ENCODE measurements around the gene ATAD2B. TPM values are rescaled to one million over a fixed set of nuclear protein-coding genes. Genes with fewer than 3 reads are reported as not detected.
A peak's percentile ranks its signal among the peaks of the same experiment; 100 is the strongest.

The ATAD2B gene
- total and polyA plus RNA-seq, 8 donors = 4.1 to 15.6 (median 9.3) TPM

GRCh38 chr2:23947350-23947749 lies 20.4 kb upstream of the ATAD2B start:
- no peaks in the 10 kb centered on the region for H3K36me3 ChIP-seq
- H3K27ac ChIP-seq = no peak overlapping the region
- intact Hi-C loops (cut with DNase I) = no loop called here
- FAIRE-seq = no peak
- 79% methylated on average over 2 of the region's 2 CpGs for WGBS, 2 donors
- H3K4me3 ChIP-seq = no peak overlapping the region
- H3K9me3 ChIP-seq = no peaks in the 10 kb centered on the region
- H3K4me1 ChIP-seq = no peaks in the 10 kb centered on the region
- no peak for DNase-seq
- TF ChIP-seq, protein P1, sequence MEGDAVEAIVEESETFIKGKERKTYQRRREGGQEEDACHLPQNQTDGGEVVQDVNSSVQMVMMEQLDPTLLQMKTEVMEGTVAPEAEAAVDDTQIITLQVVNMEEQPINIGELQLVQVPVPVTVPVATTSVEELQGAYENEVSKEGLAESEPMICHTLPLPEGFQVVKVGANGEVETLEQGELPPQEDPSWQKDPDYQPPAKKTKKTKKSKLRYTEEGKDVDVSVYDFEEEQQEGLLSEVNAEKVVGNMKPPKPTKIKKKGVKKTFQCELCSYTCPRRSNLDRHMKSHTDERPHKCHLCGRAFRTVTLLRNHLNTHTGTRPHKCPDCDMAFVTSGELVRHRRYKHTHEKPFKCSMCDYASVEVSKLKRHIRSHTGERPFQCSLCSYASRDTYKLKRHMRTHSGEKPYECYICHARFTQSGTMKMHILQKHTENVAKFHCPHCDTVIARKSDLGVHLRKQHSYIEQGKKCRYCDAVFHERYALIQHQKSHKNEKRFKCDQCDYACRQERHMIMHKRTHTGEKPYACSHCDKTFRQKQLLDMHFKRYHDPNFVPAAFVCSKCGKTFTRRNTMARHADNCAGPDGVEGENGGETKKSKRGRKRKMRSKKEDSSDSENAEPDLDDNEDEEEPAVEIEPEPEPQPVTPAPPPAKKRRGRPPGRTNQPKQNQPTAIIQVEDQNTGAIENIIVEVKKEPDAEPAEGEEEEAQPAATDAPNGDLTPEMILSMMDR (IDR thresholded peaks at IDR 0.05) = no peak
- H3K27me3 ChIP-seq = no peaks in the 10 kb centered on the region
- no peak for ATAC-seq

DNA sequence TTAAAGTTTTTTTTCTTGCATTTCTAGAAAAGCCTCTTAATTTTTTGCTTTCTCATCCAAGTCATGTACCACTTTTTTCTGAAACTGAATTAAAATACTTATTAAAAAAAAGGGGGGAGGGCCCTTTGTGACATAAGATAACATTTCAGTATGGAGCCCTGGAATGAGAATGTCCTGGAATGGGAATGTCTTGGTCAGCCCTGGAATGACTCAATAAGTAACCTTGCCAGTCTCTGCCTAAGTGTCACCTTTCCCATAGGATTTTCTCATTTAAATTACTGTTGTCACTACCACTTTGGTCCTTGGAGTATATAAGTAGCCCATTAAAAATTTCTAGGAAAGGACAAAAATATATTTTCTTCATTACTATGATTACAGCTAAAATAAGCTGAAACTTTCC lies 18.1 kb upstream of the ATAD2B start:
- no peak overlapping the region for H3K27ac ChIP-seq
- no peaks in the 10 kb centered on the region for H3K36me3 ChIP-seq
- ATAC-seq = no peak
- TF ChIP-seq, protein P1 (IDR thresholded peaks at IDR 0.05) = no peak
- no peaks in the 10 kb centered on the region for H3K27me3 ChIP-seq
- no peak for DNase-seq
- FAIRE-seq = no peak
- no peak overlapping the region for H3K4me3 ChIP-seq
- H3K9me3 ChIP-seq = no peaks in the 10 kb centered on the region
- peaks cover 0 to 8% (median 0%) of the 10 kb centered on the region in 3 donors for H3K4me1 ChIP-seq
- intact Hi-C loops (cut with DNase I) = no loop called here

DNA sequence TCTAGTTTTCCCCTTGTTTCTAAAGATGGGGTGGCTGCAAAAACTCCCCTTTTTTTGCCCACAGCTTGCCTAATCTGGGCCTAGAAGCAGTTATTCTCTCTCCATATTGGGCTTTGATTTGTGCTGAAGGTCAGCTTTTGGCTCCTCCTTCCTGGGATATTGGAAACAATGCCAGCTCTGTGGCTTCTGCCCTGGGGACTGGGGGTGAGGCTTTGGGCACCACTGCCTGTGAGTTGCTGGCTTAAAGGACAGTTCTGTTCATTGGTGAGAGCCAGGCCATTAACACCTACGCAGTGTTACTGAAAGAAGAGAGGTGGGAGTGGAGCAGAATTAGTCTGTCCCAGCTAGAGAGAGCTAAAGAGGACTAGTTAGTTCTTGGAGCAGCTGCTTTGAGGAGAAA lies 17.6 kb upstream of the ATAD2B start:
- H3K4me3 ChIP-seq = no peak overlapping the region
- no peaks in the 10 kb centered on the region for H3K36me3 ChIP-seq
- 63 to 83% methylated on average over 1 of the region's 1 CpG for WGBS, 2 donors
- H3K9me3 ChIP-seq = no peaks in the 10 kb centered on the region
- no peak overlapping the region for H3K27ac ChIP-seq
- ATAC-seq (no peak), DNase-seq (peak in 2 of 6 donors; percentile 12 to 29), FAIRE-seq (no peak)
- TF ChIP-seq, protein P1 (IDR thresholded peaks at IDR 0.05) = no peak
- H3K4me1 ChIP-seq = peaks cover 0 to 8% (median 0%) of the 10 kb centered on the region in 3 donors
- no peaks in the 10 kb centered on the region for H3K27me3 ChIP-seq
- intact Hi-C loops (cut with DNase I) = no loop called here

GRCh38 chr2:23943666-23944065 lies 16.7 kb upstream of the ATAD2B start:
- intact Hi-C loops (cut with DNase I) = no loop called here

GRCh38 chr2:23941644-23942043 lies 14.7 kb upstream of the ATAD2B start:
- FAIRE-seq (no peak), DNase-seq (no peak), ATAC-seq (no peak)
- intact Hi-C loops (cut with DNase I) = no loop called here
- Histone ChIP-seq H3K27me3 (no peaks in the 10 kb centered on the region), H3K27ac (no peak overlapping the region), H3K9me3 (no peaks in the 10 kb centered on the region), H3K4me3 (peak overlapping the region in 2 of 4 donors; percentile 84 to 86), H3K4me1 (peaks cover 0 to 8% (median 0%) of the 10 kb centered on the region in 3 donors), H3K36me3 (no peaks in the 10 kb centered on the region)
- WGBS, 2 donors = 66 to 68% methylated on average over 8 of the region's 8 CpGs
- TF ChIP-seq, protein P1 (IDR thresholded peaks at IDR 0.05) = no peak

More at GRCh38 chr2:23943666-23944065, 16.7 kb upstream of the ATAD2B start:
- H3K9me3 ChIP-seq = no peaks in the 10 kb centered on the region
- TF ChIP-seq, protein P1 (IDR thresholded peaks at IDR 0.05) = no peak
- H3K27me3 ChIP-seq = no peaks in the 10 kb centered on the region
- ATAC-seq = no peak
- H3K4me1 ChIP-seq = peaks cover 0 to 8% (median 0%) of the 10 kb centered on the region in 3 donors
- H3K27ac ChIP-seq = no peak overlapping the region
- no peak for DNase-seq
- no peak for FAIRE-seq
- no peak overlapping the region for H3K4me3 ChIP-seq
- H3K36me3 ChIP-seq = no peaks in the 10 kb centered on the region
- 96 to 99% methylated on average over 11 of the region's 11 CpGs for WGBS, 2 donors
